A549 (cell line): ENCODE data around the gene FAM151B.

Experiments
- CHD4 ChIP-seq: fragments of 200-600 bp; sonication (generic); IDR thresholded peaks from 2 replicates; pipeline ENCODE4 v1.6.1; 2016; ENCODE audit warnings: antibody characterized with exemption, mild to moderate bottlenecking, borderline replicate concordance
- EHMT2 ChIP-seq: fragments of 200-600 bp; sonication (generic); IDR thresholded peaks from 2 replicates; pipeline ENCODE4 v1.6.1; 2016; ENCODE audit warnings: antibody characterized with exemption, low read depth, mild to moderate bottlenecking, moderate library complexity
- JUN ChIP-seq, 2 experiments: fragments of >200 bp; sonication (Bioruptor Twin); formaldehyde crosslinking; IDR thresholded peaks; 2 replicates in 1 of 2; 3 replicates in 1 of 2; pipeline ENCODE4 v1.6.1; 2016 to 2017
- MAZ ChIP-seq: fragments of 150-350 bp; IDR thresholded peaks from 2 replicates; pipeline ENCODE4 v1.6.1; 2014; ENCODE audit warnings: antibody characterized with exemption, low read depth, low read length, borderline replicate concordance
- POLR2A ChIP-seq: IDR thresholded peaks from 2 replicates; pipeline ENCODE4 v1.6.1; 2012; ENCODE audit warnings: mild to moderate bottlenecking, low read length
- TF ChIP-seq, protein P1 (sequence below): fragments of >200 bp; sonication (Bioruptor Twin); formaldehyde crosslinking; IDR thresholded peaks from 3 replicates; pipeline ENCODE4 v1.5.1; 2016
- TF ChIP-seq, protein P2 (sequence below): fragments of >200 bp; sonication (Bioruptor Twin); formaldehyde crosslinking; IDR thresholded peaks from 3 replicates; pipeline ENCODE4 v1.6.1; 2016
- TF ChIP-seq, protein P3 (sequence below): fragments of 250-450 bp; sonication (Bioruptor Pico); IDR thresholded peaks from 2 replicates; pipeline ENCODE4 v1.5.0; 2021; ENCODE audit warnings: mild to moderate bottlenecking, moderate library complexity, borderline replicate concordance

DNA sequence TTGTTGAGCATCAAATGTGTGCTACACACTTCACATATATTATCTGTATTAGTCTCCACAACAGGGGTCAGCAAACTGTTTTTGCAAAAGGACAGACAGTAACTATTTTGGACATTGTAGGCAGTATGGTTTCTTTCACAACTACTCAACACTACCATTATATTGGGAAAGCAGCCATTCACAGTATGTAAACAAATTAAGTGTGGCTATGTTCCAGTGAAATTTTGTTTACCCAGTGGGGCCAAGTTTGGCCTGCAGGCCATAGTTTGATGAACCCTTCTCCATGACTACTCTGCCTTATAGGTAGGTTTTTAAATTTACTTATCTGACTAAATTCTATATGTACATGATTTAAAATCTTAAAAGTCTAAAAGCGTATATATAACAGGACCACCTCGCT lies 13.0 kb upstream of the FAM151B start:
- no peak for TF ChIP-seq CHD4
- TF ChIP-seq, protein P1, sequence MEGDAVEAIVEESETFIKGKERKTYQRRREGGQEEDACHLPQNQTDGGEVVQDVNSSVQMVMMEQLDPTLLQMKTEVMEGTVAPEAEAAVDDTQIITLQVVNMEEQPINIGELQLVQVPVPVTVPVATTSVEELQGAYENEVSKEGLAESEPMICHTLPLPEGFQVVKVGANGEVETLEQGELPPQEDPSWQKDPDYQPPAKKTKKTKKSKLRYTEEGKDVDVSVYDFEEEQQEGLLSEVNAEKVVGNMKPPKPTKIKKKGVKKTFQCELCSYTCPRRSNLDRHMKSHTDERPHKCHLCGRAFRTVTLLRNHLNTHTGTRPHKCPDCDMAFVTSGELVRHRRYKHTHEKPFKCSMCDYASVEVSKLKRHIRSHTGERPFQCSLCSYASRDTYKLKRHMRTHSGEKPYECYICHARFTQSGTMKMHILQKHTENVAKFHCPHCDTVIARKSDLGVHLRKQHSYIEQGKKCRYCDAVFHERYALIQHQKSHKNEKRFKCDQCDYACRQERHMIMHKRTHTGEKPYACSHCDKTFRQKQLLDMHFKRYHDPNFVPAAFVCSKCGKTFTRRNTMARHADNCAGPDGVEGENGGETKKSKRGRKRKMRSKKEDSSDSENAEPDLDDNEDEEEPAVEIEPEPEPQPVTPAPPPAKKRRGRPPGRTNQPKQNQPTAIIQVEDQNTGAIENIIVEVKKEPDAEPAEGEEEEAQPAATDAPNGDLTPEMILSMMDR = no peak
- TF ChIP-seq JUN (IDR thresholded peaks at IDR 0.05) = no peak
- TF ChIP-seq EHMT2 = no peak
- TF ChIP-seq POLR2A = no peak
- TF ChIP-seq, protein P2, sequence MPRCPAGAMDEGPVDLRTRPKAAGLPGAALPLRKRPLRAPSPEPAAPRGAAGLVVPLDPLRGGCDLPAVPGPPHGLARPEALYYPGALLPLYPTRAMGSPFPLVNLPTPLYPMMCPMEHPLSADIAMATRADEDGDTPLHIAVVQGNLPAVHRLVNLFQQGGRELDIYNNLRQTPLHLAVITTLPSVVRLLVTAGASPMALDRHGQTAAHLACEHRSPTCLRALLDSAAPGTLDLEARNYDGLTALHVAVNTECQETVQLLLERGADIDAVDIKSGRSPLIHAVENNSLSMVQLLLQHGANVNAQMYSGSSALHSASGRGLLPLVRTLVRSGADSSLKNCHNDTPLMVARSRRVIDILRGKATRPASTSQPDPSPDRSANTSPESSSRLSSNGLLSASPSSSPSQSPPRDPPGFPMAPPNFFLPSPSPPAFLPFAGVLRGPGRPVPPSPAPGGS = no peak
- no peak for TF ChIP-seq MAZ
- TF ChIP-seq, protein P3, sequence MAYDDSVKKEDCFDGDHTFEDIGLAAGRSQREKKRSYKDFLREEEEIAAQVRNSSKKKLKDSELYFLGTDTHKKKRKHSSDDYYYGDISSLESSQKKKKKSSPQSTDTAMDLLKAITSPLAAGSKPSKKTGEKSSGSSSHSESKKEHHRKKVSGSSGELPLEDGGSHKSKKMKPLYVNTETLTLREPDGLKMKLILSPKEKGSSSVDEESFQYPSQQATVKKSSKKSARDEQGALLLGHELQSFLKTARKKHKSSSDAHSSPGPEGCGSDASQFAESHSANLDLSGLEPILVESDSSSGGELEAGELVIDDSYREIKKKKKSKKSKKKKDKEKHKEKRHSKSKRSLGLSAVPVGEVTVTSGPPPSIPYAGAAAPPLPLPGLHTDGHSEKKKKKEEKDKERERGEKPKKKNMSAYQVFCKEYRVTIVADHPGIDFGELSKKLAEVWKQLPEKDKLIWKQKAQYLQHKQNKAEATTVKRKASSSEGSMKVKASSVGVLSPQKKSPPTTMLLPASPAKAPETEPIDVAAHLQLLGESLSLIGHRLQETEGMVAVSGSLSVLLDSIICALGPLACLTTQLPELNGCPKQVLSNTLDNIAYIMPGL = no peak
